Kidney (tissue), 14 donors: Measurements from ENCODE around the gene ZFPM1. TPM values are rescaled to one million over a fixed set of nuclear protein-coding genes. Genes with fewer than 3 reads are reported as not detected.

Experiments
- DNase-seq, 5 donors: peaks; one replicate each; pipeline ENCODE4 v3.0.0-alpha.2; 2013 to 2020
- FAIRE-seq: peaks from 2 replicates; lab custom pipeline; 2012; peaks lifted over from hg19 to GRCh38; lab: Jason Lieb, UNC
- H3K27ac ChIP-seq, 2 donors: one replicate each; pipeline ENCODE4 v1.7.0; 2013; ENCODE audit warnings: low read depth in 2 of 2, low read length in 2 of 2, inconsistent platforms in 1 of 2
- H3K27me3 ChIP-seq: one replicate; pipeline ENCODE4 v1.7.1; 2013; ENCODE audit warnings: low read length, inconsistent platforms; ENCODE audit not compliant: control insufficient read depth, insufficient read depth
- H3K36me3 ChIP-seq, 3 donors: one replicate each; pipeline versions ENCODE4 v1.7.0 to v1.7.1; 2013; ENCODE audit warnings: low read length in 3 of 3, control low read depth in 1 of 3, inconsistent platforms in 1 of 3; ENCODE audit not compliant: insufficient read depth in 3 of 3, control insufficient read depth in 2 of 3
- H3K4me1 ChIP-seq, 3 donors: one replicate each; pipeline versions ENCODE4 v1.7.0 to v1.7.1; 2013; ENCODE audit warnings: low read length in 3 of 3, inconsistent platforms in 1 of 3, low read depth in 1 of 3; ENCODE audit not compliant: control insufficient read depth in 2 of 3, insufficient read depth in 2 of 3
- H3K4me3 ChIP-seq, 3 donors: one replicate each; pipeline versions ENCODE4 v1.7.0 to v1.8.1; 2013; ENCODE audit warnings: low read length in 3 of 3, control low read depth in 1 of 3, inconsistent platforms in 1 of 3
- H3K9ac ChIP-seq, 3 donors: one replicate each; pipeline versions ENCODE4 v1.7.0 to v1.7.1; 2013; ENCODE audit warnings: low read length in 3 of 3, control low read depth in 1 of 3, inconsistent platforms in 1 of 3
- H3K9me3 ChIP-seq, 3 donors: one replicate each; pipeline versions ENCODE4 v1.7.0 to v1.7.1; 2013; ENCODE audit warnings: low read length in 3 of 3, control low read depth in 1 of 3, inconsistent platforms in 1 of 3; ENCODE audit not compliant: control insufficient read depth in 2 of 3, insufficient read depth in 1 of 3
- intact Hi-C: fragments of 100-400 bp; cut with DNase I; formaldehyde crosslinking; loops from one replicate; pipeline ENCODE4 v1.11.1; 2022
- polyA plus RNA-seq: library from polyadenylated mRNA; stranded (reverse); fragments of 350-450 nt; fragmentation: Illumina TruSeq; extraction: RNeasy Lipid Tissue Mini Kit (QIAGEN cat#74804); gene quantifications from one replicate; pipeline ENCODE4 v1.2.3, GENCODE V29; 2014; ENCODE audit warnings: low read depth, low replicate concordance; ENCODE audit not compliant: insufficient read depth
- total RNA-seq: library from RNA; stranded (reverse); fragmentation: NEBNext Ultra II Directional; extraction: Animal tissue kit (Norgen Biotek cat#: 25700); gene quantifications from one replicate; pipeline ENCODE4 v1.2.1, GENCODE V29; 2021
- TF ChIP-seq, protein P1 (sequence below): IDR thresholded peaks from 3 replicates; pipeline ENCODE4 v1.5.1; 2012; ENCODE audit warnings: mild to moderate bottlenecking, moderate library complexity, borderline replicate concordance; ENCODE audit not compliant: insufficient read depth; ENCODE audit errors: extremely low read depth
- donor health status: control.
- donor health status: control.
- donor health status: control.
- donor health status: control.
- donor health status: control.
- donor health status: DM: yes; HTN: yes; CAD: no.
- donor health status: Normal renal cell carcinoma (clear cell type).

ZFPM1 gene
- total and polyA plus RNA-seq, 2 donors from 2014 or later = 1.9 to 9.2 TPM

DNA sequence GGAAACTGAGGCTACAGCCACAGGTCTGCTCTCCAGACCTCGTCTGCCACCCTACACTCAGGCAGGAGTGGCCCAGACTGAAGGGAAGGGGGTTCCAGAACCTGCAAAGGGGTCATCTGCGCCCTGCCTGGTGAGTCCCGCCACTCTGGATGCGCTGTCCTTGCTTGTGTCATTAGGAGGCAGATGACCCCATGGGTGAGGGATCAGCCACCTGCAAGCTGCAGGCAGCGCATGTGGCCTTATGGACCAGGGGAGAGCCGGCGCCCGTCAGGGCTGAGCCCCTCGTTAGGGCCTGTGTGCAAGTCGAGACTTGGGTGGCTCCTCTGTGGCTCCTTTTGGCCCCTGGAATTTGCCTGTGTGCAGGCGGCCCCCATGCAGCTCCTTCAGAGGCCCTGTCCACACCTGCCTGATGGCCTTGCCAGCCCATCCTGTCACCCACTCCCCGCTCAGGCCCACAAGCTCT, 5.7 kb downstream of the ZFPM1 start:
- intact Hi-C loops = no loop called here
- no peak for FAIRE-seq
- Histone ChIP-seq H3K36me3 (no peaks in the 10 kb centered on the region), H3K27ac (no peak overlapping the region), H3K4me1 (peaks cover 0 to 15% (median 0%) of the 10 kb centered on the region in 3 donors), H3K4me3 (no peak overlapping the region), H3K27me3 (no peaks in the 10 kb centered on the region), H3K9ac (no peak overlapping the region), H3K9me3 (no peaks in the 10 kb centered on the region)
- TF ChIP-seq, protein P1, sequence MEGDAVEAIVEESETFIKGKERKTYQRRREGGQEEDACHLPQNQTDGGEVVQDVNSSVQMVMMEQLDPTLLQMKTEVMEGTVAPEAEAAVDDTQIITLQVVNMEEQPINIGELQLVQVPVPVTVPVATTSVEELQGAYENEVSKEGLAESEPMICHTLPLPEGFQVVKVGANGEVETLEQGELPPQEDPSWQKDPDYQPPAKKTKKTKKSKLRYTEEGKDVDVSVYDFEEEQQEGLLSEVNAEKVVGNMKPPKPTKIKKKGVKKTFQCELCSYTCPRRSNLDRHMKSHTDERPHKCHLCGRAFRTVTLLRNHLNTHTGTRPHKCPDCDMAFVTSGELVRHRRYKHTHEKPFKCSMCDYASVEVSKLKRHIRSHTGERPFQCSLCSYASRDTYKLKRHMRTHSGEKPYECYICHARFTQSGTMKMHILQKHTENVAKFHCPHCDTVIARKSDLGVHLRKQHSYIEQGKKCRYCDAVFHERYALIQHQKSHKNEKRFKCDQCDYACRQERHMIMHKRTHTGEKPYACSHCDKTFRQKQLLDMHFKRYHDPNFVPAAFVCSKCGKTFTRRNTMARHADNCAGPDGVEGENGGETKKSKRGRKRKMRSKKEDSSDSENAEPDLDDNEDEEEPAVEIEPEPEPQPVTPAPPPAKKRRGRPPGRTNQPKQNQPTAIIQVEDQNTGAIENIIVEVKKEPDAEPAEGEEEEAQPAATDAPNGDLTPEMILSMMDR = no peak
- no peak for DNase-seq

GRCh38 chr16:88459366-88460073, 6.4 kb downstream of the ZFPM1 start:
- DNase-seq = no peak
- intact Hi-C loops = no loop called here

DNA sequence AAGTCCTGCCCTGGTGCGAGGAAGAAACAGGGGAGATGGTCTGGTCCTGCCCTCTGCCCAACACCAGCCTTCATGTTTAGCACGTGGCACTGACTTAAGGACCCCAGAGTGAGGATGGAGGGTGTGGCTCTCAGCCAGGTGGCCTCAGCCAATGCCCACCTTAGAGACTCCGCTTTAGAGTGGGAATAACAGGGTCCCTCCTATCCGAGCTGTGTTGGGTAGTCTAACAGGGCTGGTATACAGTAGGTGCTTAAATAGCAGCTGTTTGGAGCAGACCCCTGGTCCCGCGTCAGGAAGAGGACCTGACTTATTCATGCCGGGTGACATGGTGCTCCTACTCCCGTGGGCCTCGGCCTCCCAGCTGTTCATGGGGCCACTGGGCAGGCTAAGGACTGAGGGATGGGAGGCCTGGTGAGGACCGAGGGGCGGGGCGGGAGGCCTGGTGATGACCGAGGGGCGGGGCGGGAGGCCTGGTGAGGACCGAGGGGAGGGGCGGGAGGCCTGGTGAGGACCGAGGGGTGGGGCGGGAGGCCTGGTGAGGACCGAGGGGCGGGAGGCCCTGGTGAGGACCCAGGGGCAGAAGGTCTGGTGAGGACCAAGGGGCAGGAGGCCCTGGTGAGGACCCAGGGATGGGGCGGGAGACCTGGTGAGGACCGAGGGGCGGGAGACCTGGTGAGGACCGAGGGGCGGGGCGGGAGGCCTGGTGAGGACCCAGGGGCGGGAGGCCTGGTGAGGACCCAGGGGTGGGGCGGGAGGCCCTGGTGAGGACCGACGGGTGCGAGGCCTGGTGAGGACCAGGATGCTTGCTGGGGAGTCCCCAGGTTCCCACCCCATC, 7.6 kb downstream of the ZFPM1 start:
- Histone ChIP-seq H3K4me1 (peaks cover 0 to 8% (median 0%) of the 10 kb centered on the region in 3 donors), H3K9me3 (no peaks in the 10 kb centered on the region), H3K27me3 (no peaks in the 10 kb centered on the region), H3K36me3 (no peaks in the 10 kb centered on the region), H3K27ac (no peak overlapping the region), H3K4me3 (no peak overlapping the region), H3K9ac (no peak overlapping the region)
- DNase-seq (no peak), FAIRE-seq (no peak)
- TF ChIP-seq, protein P1 = no peak
- intact Hi-C loops = no loop called here

More at GRCh38 chr16:88459366-88460073, 6.4 kb downstream of the ZFPM1 start:
- H3K4me1 ChIP-seq = peaks cover 0 to 11% (median 0%) of the 10 kb centered on the region in 3 donors
- FAIRE-seq = no peak
- H3K27me3 ChIP-seq = no peaks in the 10 kb centered on the region
- TF ChIP-seq, protein P1 = no peak
- H3K9ac ChIP-seq = no peak overlapping the region
- no peak overlapping the region for H3K27ac ChIP-seq
- H3K36me3 ChIP-seq = no peaks in the 10 kb centered on the region
- no peak overlapping the region for H3K4me3 ChIP-seq
- no peaks in the 10 kb centered on the region for H3K9me3 ChIP-seq
